Spleen (tissue), 11 donors: ENCODE data around the gene NFIC. TPM values are rescaled to one million over a fixed set of nuclear protein-coding genes. Genes with fewer than 3 reads are reported as not detected.
A peak's percentile ranks its signal among the peaks of the same experiment; 100 is the strongest.

Experiments
- DNase-seq: peaks from one replicate; pipeline ENCODE4 v3.0.0-alpha.2; 2020
- H3K27ac ChIP-seq, 8 donors: fragments of 200-600 bp; sonication (generic) in 7 of 8; 1 replicate in 4 of 8; 2 replicates in 4 of 8; pipeline versions ENCODE4 v1.5.0 to v1.8.0; 2016 to 2021; ENCODE audit warnings: inconsistent platforms in 4 of 8, mild to moderate bottlenecking in 4 of 8, moderate library complexity in 1 of 8
- H3K27me3 ChIP-seq, 7 donors: fragments of 200-600 bp; sonication (generic) in 6 of 7; replicated peaks in 1 of 7; 1 replicate in 4 of 7; 2 replicates in 3 of 7; pipeline versions ENCODE4 v1.5.0 to v1.8.0; 2016 to 2021; ENCODE audit warnings: inconsistent platforms in 3 of 7, mild to moderate bottlenecking in 1 of 7
- H3K36me3 ChIP-seq, 6 donors: fragments of 200-600 bp; sonication (generic) in 5 of 6; 1 replicate in 4 of 6; 2 replicates in 2 of 6; pipeline versions ENCODE4 v1.5.0 to v1.8.0; 2016 to 2021; ENCODE audit warnings: inconsistent platforms in 2 of 6
- H3K4me1 ChIP-seq, 6 donors: fragments of 200-600 bp; sonication (generic) in 5 of 6; 1 replicate in 3 of 6; 2 replicates in 3 of 6; pipeline versions ENCODE4 v1.5.0 to v1.8.0; 2016 to 2021; ENCODE audit warnings: inconsistent platforms in 3 of 6
- H3K4me3 ChIP-seq, 8 donors: fragments of 200-600 bp; sonication (generic) in 7 of 8; 1 replicate in 4 of 8; 2 replicates in 4 of 8; pipeline versions ENCODE4 v1.5.0 to v1.8.0; 2016 to 2021; ENCODE audit warnings: inconsistent platforms in 4 of 8, mild to moderate bottlenecking in 4 of 8, moderate library complexity in 2 of 8
- H3K9me3 ChIP-seq, 8 donors: fragments of 200-600 bp; sonication (generic) in 7 of 8; 1 replicate in 4 of 8; 2 replicates in 4 of 8; pipeline versions ENCODE4 v1.5.0 to v1.8.0; 2016 to 2021; ENCODE audit warnings: inconsistent platforms in 4 of 8
- CTCF ChIP-seq, 11 experiments: fragments of 200-600 bp in 7 of 11; fragments of 450-650 bp in 4 of 11; sonication (generic) in 4 of 11; IDR thresholded peaks in 8 of 11; conservative IDR thresholded peaks in 3 of 11; 1 replicate in 7 of 11; 2 replicates in 4 of 11; pipeline versions ENCODE4 v1.4.0 to v1.8.0; 2016 to 2021; ENCODE audit warnings: antibody characterized with exemption in 11 of 11, inconsistent platforms in 4 of 11, mild to moderate bottlenecking in 1 of 11
- POLR2A ChIP-seq, 3 donors: fragments of 450-650 bp; IDR thresholded peaks; one replicate each; pipeline ENCODE4 v1.5.1; 2017; ENCODE audit warnings: antibody characterized with exemption in 3 of 3, mild to moderate bottlenecking in 1 of 3
- POLR2AphosphoS5 ChIP-seq, 3 donors: sonication (generic); formaldehyde crosslinking; IDR thresholded peaks; one replicate each; pipeline ENCODE4 v1.5.1; 2017; ENCODE audit warnings: antibody characterized with exemption in 3 of 3
- WGBS, 5 donors: extraction: QIAGEN DNeasy Blood & Tissue Kit in 3 of 5; methylation state at CpG; one replicate each; pipeline versions ENCODE4 v1.1.5 to v1.1.7; 2013 to 2018; 5-methylcytosine and 5-hydroxymethylcytosine counted together
- intact Hi-C: fragments of 100-400 bp; cut with DNase I; formaldehyde crosslinking; loops from one replicate; pipeline ENCODE4 v1.15.0; 2023; ENCODE audit warnings: low total_unique reads
- polyA plus RNA-seq, 3 donors: library from polyadenylated mRNA; stranded (reverse); fragments of 200-250 nt; gene quantifications; one replicate each; pipeline ENCODE4 v1.2.1, GENCODE V29; 2013
- total RNA-seq, 7 donors: library from RNA; depleted of rRNA in 3 of 7; stranded (reverse); fragments of >200 nt in 3 of 7; fragmentation: NEBNext Ultra II Directional in 4 of 7; extraction: Animal tissue kit (Norgen Biotek cat#: 25700) in 4 of 7; gene quantifications; one replicate each; pipeline versions ENCODE4 v1.1.0 to v1.2.1, GENCODE V29; 2016 to 2021
- donor health status: healthy with polysubstance abuse.
- donor health status: DM: no; HTN: no; CAD: no; lungs with moderate emphysema.
- donor health status: DM: no; HTN: no; CAD: no.
- donor health status: Bipolar disorder and iron deficiency.
- donor health status: healthy.
- donor health status: DM: no; HTN: no; CAD: no.
- donor health status: DM: yes; HTN: yes; CAD: no.

The NFIC gene
- total and polyA plus RNA-seq, 10 donors, result 4.1 to 125 (median 74.4) TPM

GRCh38 chr19:3501780-3502179, 135.4 kb downstream of the NFIC start:
- Histone ChIP-seq H3K36me3 (peaks cover 0 to 7% (median 3%) of the 10 kb centered on the region in 6 donors), H3K27ac (no peak overlapping the region), H3K4me3 (no peak overlapping the region), H3K9me3 (no peaks in the 10 kb centered on the region), H3K27me3 (no peaks in the 10 kb centered on the region), H3K4me1 (peaks cover 11 to 53% (median 31%) of the 10 kb centered on the region in 6 donors)
- 88 to 94% (median 90%) methylated on average over 3 of the region's 3 CpGs for WGBS, 5 donors
- DNase-seq, result no peak
- intact Hi-C loops, result no loop called here
- TF ChIP-seq POLR2A (IDR thresholded peaks at IDR 0.05) (no peak), CTCF (IDR thresholded peaks at IDR 0.05 in 8 of 11, conservative IDR thresholded peaks at IDR 0.05 in 3 of 11) (no peak), POLR2AphosphoS5 (IDR thresholded peaks at IDR 0.05) (no peak)

DNA sequence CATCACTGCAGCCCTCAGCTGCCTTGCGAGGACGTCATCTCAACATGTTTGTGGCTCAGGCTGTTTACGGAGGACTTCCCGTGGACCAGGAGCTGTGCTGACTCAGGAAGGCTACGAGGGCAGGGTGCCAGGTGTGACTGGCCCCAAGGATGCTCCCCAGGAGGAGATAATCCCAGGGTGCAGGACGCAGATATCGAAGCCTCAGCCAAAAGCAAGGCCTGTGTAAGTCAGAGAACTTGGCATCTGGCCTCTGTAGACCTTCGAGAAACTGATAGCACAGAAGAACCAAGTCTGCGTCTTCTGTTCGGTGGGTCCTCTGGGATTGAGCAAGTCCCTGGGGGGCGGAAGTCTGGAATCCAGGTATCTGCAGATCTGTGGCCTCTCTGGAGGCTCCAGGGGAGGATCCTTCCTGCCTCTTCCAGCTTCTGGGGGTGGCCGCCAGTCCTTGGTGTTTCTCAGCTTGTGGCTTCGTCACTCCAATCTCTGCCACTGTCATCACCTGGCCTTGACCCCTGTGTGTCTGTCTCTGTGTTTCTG, 136.7 kb downstream of the NFIC start:
- WGBS, 5 donors, result 79 to 88% (median 85%) methylated on average over 12 to 13 of the region's 13 CpGs
- peaks cover 18 to 57% (median 42%) of the 10 kb centered on the region in 6 donors for H3K4me1 ChIP-seq
- DNase-seq, result no peak
- no peak overlapping the region for H3K4me3 ChIP-seq
- peaks cover 0 to under 1% (median 0%) of the 10 kb centered on the region in 6 donors for H3K36me3 ChIP-seq
- no peaks in the 10 kb centered on the region for H3K9me3 ChIP-seq
- no peak for TF ChIP-seq POLR2AphosphoS5 (IDR thresholded peaks at IDR 0.05)
- no peak for TF ChIP-seq POLR2A (IDR thresholded peaks at IDR 0.05)
- TF ChIP-seq CTCF (IDR thresholded peaks at IDR 0.05 in 8 of 11, conservative IDR thresholded peaks at IDR 0.05 in 3 of 11), result no peak
- H3K27ac ChIP-seq, result no peak overlapping the region
- no peaks in the 10 kb centered on the region for H3K27me3 ChIP-seq
- intact Hi-C loops, result no loop called here

- Histone ChIP-seq H3K4me1 (peaks cover 11 to 57% (median 46%) of the 10 kb centered on the region in 6 donors), H3K4me3 (no peak overlapping the region), H3K36me3 (peaks cover 0 to 16% (median 0%) of the 10 kb centered on the region in 6 donors), H3K27me3 (no peaks in the 10 kb centered on the region), H3K27ac (no peak overlapping the region), H3K9me3 (no peaks in the 10 kb centered on the region)
- no peak for TF ChIP-seq CTCF (IDR thresholded peaks at IDR 0.05 in 8 of 11, conservative IDR thresholded peaks at IDR 0.05 in 3 of 11)
- no peak for DNase-seq
- 68 to 89% (median 76%) methylated on average over 5 of the region's 5 CpGs for WGBS, 5 donors
- intact Hi-C loops, result no loop called here
Measured at GRCh38 chr19:3504735-3505134, 138.4 kb downstream of the NFIC start.

- no peaks in the 10 kb centered on the region for H3K9me3 ChIP-seq
- 1 to 7% (median 1%) methylated on average over 26 to 79 of the region's 79 CpGs for WGBS, 5 donors
- intact Hi-C loops, result no loop called here
- peak; percentile 100 for DNase-seq
- peak within 1 kb of the TSS; percentile 77 to 96 (median 90) for H3K27ac ChIP-seq
- peak within 1 kb of the TSS; percentile 80 to 99 (median 90) for H3K4me3 ChIP-seq
- H3K27me3 ChIP-seq, result no peaks in the 10 kb centered on the region
- H3K4me1 ChIP-seq, result peaks cover 7 to 61% (median 45%) of the 10 kb centered on the region in 6 donors
- H3K36me3 ChIP-seq, result peaks cover 0 to 27% (median 2%) of the 10 kb centered on the region in 6 donors
- TF ChIP-seq POLR2A (IDR thresholded peaks at IDR 0.05) (no peak), POLR2AphosphoS5 (IDR thresholded peaks at IDR 0.05) (peak; percentile 82 to 90 (median 88)), CTCF (IDR thresholded peaks at IDR 0.05 in 8 of 11, conservative IDR thresholded peaks at IDR 0.05 in 3 of 11) (peak in 4 of 11 experiments; percentile 9 to 35 (median 24))
Measured at GRCh38 chr19:3505598-3506383, 139.4 kb downstream of the NFIC start, which contains the start of gene FZR1. FZR1 (plus strand) TSS chr19:3506311; CDS start chr19:3522990, 16,679 bp downstream.
